Islet of Langerhans (tissue), 1 donor: ENCODE results near the gene MEGF6.
"Not testable (repeated sequence)": the region's sequence is repeated elsewhere in the genome, so short reads cannot be mapped to it uniquely, and the experiment has no call there.

Source experiments
- FAIRE-seq: peaks from one replicate; lab custom pipeline; 2011; peaks lifted over from hg19 to GRCh38; lab: Jason Lieb, UNC

Gene MEGF6

DNA sequence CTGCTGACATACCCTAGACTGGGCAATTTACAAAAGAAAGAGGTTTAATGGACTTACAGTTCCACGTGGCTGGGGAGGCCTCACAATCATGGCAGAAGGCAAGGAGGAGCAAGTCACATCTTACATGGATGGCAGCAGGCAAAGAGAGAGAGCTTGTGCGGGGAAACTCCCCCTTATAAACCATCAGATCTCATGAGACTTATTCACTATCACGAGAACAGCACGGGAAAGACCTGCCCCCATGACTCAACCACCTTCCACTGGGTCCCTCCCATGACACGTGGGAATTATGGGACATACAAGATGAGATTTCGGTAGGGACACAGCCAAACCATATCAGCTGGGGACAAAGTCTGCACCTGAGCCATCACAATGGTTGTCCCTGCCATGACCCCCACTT lies 35.8 kb downstream of the MEGF6 start:
- not testable (repeated sequence) for FAIRE-seq

DNA sequence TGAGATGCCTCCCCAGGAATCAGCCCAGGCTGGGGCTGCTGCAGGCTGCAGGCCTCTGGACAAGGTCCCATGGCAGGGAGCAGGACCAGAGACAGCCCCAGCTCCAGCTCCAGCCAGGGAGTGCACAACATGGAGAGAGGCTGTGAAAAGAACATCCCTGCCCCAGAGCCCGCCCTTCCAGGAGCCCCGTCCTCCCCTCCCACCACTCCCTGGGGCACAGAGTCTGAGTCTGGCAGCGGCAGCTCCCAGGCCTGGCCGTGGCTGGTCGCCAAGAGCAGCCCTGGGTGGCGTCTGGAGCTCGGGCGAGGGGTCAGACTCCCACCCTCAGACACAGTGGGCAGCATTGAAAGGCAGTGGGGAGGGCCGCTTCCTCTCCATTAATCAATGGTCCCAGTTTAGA lies 37.8 kb downstream of the MEGF6 start:
- FAIRE-seq: no peak

DNA sequence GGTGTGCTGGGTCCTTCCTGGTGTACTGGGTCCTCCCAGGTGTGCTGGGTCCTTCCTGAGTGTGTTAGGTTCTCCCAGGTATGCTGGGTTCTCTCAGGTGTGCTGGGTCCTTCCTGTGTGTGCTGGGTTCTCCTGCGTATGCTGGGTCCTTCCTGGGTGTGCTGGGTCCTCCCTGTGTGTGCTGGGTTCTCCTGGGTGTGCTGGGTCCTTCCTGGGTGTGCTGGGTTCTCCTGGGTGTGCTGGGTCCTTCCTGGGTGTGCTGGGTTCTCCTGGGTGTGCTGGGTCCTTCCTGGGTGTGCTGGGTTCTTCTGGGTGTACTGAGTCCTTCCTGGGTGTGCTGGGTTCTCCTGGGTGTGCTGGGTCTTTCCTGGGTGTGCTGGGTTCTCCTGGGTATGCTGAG lies 38.7 kb downstream of the MEGF6 start:
- FAIRE-seq: not testable (repeated sequence)

DNA sequence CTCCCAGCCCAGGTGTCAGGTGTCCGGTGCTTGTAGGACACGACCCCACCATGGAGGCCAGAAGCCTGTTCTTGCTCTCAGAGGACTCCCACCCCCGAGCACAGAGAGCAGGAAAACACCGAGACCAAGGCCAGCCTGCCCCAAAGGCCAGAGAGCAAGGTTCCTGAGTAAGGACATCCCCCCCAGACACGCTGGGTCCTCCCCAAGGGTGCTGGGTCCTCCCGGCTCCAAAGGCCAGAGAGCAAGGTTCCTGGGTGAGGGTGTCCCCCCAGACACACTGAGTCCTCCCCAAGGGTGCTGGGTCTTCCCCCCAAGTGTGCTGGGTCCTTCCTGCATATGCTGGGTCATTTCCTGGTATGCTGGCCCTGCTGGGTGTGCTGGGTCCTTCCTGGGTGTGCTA lies 40.0 kb downstream of the MEGF6 start:
- FAIRE-seq: no peak

DNA sequence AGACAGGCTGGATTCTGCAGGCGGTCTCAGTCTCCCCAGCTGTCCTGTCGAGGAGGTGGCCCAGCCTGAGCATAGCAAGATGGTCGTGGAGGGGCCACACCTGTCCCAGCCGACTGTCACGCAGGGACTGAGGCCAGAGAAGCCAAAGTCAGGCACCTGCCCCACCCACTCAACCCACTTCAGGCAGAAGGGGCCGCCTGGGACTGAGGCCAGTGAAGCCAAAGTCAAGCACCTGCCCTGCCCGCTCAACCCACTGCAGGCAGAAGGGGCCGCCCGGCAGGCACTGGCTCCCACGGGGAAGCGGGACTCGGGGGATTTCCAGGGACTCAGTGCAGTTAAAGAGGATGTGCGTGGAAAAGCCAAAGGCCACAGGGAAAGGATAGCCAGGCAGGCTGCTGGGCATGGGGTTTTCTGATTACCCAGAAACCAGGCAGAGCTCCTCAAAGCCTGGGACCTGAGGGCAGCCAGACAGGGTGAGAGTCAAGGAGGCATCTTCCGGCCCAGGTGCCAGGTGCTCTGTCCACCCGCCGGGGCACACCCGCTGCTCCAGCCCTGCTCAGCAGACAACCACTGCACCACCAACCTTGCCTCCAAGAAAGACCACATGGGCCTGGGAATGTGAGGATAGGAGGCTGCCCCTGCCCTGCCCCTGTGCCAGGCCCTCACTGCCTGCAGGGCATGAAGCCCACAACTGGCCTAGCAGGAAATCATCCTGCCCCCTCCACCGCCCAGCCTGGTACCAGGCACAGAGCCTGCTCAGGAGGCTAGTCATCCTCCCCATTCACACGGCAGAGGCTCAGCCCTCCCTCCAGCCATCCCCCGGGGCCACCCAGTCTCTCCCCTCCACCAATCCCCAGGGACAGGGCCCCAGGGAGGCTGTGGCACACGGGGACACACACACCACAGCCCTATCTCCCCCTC lies 41.0 kb downstream of the MEGF6 start:
- no peak for FAIRE-seq

DNA sequence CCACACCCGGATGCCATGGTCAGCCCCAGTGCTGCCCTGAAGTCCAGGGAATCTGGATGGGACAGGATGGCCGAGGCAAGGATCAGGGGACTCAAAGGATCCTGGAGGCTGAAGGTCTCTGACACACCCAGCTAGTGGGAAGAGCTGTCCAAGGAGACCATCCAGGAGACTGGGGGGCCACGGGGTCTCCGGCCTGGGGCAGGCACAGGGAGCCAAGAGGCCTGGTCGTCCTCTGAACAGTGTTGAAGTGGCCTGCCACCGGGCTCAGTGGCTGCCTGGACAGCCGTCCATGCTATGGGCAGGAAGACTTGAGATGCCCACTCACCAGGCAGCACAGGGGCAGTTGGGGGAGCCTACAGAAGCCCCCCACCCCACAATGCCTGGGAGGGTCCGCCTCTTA lies 41.9 kb downstream of the MEGF6 start:
- FAIRE-seq: no peak

DNA sequence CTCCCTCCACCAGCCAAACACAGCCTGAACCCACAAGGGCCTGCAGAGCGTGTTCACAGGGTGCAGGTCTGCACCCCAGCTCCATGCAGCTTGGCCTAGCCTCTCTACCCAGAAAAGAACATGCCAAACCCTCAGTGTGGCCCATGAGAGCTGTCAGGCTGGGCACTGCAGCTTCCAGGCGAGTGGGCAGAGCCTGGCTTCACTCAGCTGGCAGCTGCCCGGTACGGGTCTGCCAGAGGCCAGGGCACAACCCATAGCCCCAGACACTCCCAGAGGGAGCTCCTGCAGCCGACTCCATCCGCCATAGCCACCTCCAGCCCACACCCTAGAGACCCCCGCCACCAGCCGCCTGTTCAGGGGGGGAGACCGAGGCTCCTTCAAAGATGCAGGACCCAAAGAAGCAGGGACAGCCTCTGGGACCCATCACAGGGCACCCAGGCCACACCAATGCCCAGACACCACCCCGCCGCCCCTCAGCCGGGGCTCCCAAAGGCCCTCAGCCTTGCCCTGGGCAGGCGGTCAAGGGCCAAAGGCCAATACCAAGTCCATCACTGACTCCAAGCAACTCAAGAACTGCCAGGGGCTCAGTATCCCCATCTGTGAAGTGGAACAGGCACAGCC lies 42.4 kb downstream of the MEGF6 start:
- no peak for FAIRE-seq

DNA sequence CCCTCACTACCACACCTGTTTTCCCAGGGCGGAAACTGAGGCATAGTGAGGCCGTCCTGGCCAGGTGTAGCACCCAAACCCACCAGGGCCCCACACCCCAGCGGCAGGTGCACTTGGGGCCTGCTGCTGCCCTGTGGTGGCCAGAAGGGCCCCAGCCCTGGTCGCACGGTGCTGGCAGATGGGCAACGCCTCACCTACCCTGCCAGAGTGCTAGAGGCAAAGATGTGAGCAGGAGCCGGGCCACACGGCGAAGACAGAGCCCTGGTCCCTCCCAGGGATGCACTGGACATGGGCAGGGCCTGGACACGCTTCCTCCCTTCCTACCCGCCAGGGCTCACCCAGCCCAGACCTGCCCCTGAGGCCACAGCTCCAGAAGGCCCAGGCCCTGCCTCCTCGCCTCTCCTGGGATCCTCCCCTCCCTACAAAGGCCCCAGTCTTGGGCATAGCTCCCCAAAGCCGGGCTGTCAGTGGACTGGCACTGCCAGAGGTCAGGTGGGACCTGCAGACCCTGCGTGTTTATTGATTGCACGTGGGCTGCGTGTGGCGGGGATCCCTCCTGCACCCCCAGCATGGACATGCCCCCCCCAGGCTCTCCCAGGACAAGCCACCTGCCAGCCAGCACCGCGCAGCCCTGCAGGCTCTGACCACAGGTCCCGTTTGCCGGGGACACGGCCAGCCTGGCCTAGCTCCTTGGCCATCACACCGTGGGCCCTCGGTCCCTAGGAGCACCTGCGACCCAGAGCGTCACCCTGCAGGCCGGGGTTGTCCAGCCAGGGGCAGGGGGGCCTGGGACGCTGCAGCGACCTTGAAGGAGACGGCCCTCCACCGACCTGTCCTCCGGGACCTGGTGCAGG lies 44.1 kb downstream of the MEGF6 start:
- no peak for FAIRE-seq

DNA sequence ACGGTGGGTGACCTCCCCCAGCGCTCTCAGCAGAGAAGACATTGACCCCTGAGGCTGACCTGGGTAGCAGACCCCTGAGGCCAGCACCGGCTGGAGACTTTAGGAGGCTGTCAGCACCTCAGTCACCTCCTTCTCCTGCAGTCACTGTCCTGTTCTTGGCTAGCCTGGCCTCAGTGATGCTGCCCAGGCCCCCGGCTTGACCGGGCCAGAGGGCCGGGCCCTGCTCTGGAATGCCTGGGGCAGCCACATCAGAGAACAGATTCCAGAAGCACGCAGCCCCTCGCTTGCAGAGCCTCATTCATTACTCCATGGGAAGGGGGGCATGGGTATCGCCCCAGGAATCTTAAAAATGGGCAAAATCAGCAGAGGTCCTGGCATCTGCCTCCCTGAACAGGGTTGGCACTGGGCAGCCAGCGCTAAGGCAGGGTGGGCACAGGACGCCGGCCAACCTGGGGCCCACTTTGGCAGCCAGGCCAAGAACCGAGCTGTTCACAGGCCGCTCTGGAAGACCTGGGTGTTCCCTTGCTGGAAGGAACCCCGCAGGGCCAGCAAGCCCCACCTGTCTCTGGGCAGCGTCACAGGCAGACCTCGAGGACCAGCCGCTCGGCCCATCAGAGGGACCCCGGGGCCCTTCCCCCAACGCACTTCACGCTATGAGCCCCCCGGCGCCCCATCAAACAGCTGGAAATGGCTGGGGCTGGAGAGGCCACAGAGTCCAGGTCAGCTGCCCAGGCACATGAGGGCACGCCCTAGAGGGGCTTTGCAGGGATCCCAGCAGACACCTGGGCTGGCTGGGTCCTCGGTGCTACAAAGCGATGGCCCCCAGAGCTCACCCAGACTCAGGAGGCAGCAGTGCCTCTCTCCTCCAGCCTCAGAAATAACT lies 45.1 kb downstream of the MEGF6 start:
- no peak for FAIRE-seq

DNA sequence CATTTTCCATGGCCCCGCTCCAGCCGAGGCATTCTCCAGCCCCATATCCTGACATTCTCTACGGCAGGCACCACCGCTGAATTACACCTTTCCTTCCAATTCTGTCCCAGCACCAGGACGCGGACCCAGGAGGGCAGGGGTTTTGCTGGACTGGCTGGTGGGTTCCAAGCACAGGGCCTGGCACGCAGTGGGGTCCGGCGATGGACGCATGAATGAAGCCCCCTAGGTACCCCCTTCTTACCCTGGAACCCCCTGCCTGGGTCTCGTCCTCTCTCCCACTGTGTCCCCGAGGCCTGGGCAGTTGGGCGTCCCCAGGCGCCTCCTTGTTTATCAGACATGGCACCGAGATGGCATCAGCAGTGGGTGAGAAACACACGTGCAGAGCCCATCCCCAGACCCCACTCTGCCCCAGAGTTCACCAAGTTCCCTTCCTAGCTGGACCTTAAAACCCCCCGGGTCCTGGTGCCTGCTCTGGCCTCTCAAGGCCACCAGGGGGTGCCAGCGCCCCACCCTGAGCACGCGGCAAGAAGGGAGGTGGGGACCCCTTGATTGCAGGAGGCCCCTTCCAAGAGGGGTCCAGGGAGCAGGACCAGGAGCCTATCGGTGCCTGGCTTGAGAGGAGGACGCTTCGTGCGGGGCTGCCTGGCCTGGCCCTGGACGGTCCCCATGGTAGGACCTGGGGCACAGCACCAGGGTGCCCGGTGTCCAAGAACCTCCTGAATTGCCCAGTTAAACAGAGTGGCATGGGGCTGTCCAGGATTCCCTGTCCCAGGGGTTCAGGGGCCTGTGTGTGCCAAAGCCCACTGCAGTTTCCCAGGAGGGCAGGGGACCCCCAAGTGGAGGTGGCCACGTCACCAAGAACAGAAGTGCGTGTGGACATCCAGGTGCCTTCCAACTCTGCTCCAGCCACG lies 46.1 kb downstream of the MEGF6 start:
- no peak for FAIRE-seq

DNA sequence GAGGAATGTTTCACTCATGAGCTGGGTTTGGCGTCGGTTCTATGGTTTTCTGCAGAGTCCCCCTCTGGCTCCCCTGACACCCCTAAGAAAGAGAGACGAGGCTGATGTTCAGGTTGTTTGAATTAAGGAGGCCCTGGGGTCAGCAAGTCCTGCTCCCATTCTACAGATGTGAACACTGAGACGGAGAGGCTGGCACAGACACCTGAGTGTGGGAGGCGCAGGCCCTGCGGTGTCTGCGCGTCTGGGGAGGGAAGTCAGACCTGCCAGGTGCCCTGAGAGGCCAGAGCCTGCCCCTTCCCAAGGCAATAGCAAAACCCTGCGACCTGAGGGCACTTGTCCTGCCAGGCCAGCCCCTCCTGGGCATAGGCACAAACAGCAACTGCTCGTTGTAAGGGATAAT lies 47.7 kb downstream of the MEGF6 start:
- FAIRE-seq: no peak

DNA sequence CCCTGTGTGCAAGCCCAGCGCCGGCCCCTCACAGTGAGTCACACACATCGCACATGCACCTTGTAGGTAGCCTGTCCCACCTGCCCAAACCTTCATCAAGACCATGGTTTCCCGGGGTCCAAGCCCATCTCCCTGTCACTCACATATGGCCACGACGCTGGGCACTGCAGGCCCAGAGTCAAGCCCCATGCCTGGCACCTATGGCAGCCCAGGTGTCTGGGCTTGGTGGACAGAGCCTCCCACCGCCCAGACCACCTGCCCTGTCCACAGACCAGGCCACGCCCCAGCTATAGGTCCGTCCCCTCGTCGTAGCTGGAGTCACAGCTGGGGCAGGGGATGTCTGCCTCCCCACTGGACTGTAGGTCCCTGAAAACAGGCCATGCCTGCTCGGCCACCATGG lies 48.2 kb downstream of the MEGF6 start:
- FAIRE-seq: no peak

DNA sequence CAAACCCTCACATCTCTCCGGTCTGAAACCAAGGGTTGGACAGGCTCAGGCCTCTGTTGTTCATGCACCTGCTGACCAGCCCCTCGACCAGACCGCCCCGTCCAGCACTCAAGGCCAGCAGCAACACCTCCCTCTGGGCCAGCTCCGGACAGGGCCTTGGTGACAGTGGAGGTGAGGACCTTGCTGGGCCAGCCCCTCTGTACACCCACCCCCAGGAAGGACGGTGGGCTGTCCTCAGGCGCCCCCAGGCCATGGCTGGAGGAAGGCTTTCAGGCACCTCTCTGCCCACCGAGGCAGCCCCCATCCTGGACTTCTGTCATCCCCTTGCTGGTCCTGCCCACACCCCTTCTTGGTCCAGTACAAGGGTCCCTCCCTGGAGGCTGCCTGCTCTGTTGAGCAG lies 48.6 kb downstream of the MEGF6 start:
- FAIRE-seq: no peak

DNA sequence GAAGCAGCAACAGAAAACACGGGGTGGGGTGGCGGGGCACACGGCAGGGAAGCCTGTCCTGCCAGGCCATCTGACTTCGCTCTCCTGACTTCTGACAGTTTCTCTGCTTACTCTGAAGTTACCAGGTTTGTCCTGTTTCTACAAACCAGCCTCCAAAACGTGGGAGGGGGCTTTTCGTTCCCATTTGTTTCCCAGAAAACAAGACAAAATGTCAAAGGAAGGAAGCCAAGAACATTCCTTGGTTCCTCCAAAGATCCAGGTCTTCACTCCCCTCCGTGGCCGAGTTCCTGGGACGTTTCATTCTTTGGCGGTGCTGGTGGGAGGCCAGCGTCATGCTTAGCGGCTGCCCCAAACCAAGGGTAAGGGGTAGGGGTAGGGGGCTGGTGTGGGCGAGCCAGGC lies 49.6 kb downstream of the MEGF6 start:
- no peak for FAIRE-seq

DNA sequence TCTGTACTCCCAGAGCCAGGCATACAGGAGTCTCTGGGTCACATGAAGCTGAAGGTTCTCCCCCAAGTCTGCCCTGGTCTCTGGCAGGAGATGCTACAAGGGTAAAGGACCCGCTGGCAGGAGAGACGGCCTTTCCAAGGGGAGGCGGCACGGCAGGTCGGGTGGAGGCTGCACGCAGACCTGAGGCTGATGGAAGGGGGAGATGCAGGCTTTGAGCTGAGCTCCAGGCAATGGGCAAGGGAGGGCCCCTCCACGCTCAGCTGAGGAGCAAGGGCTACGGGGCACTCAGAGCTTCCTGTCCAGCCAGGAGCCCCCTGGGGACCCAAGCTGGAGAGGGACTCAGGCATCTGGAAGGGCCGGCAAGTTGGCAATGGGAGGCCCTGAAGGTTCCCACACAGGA lies 50.3 kb downstream of the MEGF6 start:
- no peak for FAIRE-seq

DNA sequence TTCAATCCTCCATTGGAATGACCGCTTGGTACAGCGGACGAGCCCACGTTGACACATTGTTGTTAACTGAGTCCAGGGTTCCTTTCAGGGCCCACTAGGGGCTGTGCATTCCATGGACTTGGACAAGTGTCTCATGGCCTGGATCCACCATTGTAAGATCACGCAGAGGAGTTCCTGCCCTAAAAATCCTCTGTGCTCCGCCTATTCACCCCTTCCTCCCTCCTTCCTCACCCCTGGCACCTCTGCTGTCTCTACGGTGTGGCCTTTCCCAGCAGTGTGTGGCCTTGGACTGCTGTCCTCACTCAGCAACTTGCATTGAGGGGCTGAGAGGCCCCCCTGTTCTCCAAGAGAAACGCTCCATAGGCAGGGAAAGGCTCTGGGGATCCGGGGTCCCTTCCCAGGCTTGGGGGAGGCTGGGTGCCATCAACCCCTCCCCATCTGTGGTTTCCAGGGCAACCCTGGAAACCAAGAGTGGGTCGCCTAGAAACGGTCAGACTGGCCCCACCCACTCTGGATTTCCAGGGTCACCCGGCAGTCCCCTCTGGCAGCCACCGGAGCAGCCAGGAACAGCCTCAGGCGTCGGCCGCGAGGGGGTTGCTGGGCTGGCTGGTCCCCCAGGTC lies 50.9 kb downstream of the MEGF6 start:
- no peak for FAIRE-seq

DNA sequence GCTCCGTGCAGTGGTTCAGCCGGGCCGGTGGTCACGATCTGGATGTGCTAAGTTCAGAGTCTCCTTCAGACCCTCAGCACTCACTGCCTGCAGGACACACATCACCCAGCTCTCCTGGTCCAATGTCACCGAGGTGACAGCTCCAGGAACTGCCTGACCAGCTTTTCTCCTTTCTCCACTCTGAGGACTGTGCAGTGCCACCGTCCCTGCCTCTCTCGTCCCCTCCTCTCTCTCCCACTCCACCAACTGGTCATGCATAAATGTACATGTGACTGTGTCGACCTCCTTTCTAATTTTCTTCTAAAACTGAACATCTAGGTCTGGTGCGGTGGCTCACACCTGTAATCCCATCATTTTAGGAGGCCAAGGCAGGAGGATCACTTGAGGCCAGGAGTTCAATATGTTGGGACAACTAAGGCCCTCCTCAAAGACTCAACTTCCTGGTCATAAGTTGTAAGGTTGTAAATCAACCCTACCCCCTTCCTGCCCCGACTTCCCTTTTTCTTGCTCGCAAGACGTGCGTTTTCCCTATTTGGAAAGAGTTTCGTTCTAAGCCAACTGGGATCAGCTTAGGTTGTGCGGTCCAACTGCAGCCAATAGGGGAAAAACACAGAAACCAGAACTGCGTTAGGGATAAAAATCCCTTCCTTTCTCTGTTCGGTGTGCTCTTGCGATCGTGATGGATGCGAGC lies 53.1 kb downstream of the MEGF6 start:
- no peak for FAIRE-seq

DNA sequence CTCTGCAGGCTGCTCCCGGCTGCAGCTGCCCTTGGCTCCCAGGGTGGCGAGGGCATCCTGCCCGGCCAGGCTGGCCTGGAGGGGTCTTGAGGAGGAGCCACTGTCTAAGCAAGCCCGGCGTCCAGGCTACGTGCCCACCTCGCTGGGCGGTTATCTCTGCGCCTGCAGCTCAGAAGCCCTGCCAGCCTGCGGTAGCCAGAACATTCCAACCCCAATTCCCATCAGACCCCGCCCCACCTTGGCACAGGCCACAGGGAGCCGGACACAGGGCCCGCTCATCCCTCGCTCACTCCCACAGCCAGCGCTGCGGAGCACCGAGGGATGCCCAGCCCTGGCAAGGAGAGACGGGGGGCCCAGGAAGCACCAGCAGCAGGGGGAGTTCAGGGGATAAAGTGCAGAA lies 53.9 kb downstream of the MEGF6 start:
- FAIRE-seq: no peak

DNA sequence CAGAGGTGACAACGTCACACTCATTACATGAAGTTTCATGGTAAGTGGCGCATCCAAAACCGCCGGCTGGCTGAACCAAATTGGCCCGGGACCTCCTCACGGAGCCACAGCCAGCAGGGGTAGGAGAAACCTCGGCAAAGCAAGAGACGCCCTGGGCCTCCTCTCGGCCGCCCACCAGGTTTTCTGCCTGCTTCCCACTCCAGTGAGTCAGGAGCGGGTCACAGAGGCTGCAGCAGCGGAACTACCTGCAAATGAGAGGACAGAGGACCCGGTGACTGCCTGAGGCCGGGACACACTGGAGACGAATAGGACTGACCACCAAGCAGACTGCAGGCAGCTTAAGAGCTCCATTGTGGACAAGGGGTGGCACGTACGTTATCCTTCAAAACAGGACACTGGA lies 55.0 kb downstream of the MEGF6 start:
- no peak for FAIRE-seq
